Mammary epithelial cell (primary cell): ENCODE measurements around the gene CYGB.

ENCODE experiments used
- EZH2 ChIP-seq: IDR thresholded peaks from 2 replicates; pipeline ENCODE4 v1.6.1; 2012; ENCODE audit warnings: low read length, inconsistent platforms, borderline replicate concordance
- TF ChIP-seq, protein P1 (sequence below), 2 donors: IDR thresholded peaks in 1 of 2; conservative IDR thresholded peaks in 1 of 2; 2 replicates each; pipeline ENCODE4 v1.5.1; 2011 to 2012; ENCODE audit warnings: inconsistent platforms in 2 of 2, low read length in 2 of 2, mild to moderate bottlenecking in 2 of 2, control low read depth in 1 of 2, low read depth in 1 of 2; ENCODE audit not compliant: insufficient read depth in 1 of 2; ENCODE audit errors: extremely low read depth in 1 of 2

DNA sequence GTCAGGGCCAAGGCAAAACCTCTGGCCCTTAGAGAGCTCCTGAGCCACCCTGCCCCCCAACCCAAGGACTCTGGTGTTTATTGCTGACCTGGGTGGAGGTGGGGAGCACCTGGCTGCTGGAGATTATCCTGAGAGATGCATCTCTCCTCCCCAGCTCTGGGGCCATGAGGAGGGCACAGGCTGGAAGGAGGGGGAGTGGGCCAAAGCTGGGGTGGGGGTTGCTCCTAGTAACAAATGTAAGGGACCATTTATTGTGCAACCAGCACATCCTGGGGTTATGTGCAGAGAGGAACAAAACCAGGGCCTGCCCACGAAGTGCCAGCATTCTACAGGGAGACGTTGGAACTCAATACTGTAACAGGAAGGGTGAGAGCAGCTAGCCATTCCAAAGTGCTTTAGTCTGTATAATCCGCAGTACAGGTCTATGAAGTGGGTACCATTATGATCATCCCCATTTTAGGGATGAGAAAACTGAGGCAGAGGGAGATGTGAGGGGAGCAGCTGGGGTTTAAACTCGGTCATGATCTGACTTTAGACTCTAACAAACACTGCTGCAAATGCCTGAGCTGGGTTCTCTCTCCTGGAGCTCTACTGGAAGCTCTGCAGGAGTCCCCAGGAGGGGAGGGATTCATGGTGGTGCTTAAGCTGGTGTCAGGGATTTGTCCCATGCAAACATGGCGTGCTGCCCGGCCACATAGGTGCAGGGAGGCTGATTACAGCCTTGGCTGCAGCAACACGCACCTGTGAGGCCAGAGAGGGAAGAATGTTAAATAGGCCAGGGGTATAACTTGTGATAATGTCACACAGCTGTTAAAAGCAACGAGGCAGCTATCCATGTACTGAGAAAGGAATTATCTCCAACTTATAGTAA lies 34.9 kb downstream of the CYGB start:
- TF ChIP-seq, protein P1, sequence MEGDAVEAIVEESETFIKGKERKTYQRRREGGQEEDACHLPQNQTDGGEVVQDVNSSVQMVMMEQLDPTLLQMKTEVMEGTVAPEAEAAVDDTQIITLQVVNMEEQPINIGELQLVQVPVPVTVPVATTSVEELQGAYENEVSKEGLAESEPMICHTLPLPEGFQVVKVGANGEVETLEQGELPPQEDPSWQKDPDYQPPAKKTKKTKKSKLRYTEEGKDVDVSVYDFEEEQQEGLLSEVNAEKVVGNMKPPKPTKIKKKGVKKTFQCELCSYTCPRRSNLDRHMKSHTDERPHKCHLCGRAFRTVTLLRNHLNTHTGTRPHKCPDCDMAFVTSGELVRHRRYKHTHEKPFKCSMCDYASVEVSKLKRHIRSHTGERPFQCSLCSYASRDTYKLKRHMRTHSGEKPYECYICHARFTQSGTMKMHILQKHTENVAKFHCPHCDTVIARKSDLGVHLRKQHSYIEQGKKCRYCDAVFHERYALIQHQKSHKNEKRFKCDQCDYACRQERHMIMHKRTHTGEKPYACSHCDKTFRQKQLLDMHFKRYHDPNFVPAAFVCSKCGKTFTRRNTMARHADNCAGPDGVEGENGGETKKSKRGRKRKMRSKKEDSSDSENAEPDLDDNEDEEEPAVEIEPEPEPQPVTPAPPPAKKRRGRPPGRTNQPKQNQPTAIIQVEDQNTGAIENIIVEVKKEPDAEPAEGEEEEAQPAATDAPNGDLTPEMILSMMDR (conservative IDR thresholded peaks at IDR 0.05 in 1 of 2, IDR thresholded peaks at IDR 0.05 in 1 of 2; ENCODE audit: extremely low read depth in 1 of 2, insufficient read depth in 1 of 2, low read depth in 1 of 2, low read length in 2 of 2) = no peak
- no peak for TF ChIP-seq EZH2
